Lower leg skin (tissue), 4 donors: Measurements from ENCODE around the gene ZNF76. TPM values are rescaled to one million over a fixed set of nuclear protein-coding genes. Genes with fewer than 3 reads are reported as not detected.

ENCODE experiments used
- DNase-seq, 2 donors: peaks; one replicate each; pipeline ENCODE4 v3.0.0-alpha.2; 2019; ENCODE audit warnings: low spot score in 2 of 2
- H3K4me3 ChIP-seq: fragments of 200-600 bp; sonication (generic); 2 replicates; pipeline ENCODE4 v1.5.1; 2017; ENCODE audit warnings: mild to moderate bottlenecking, low read depth; ENCODE audit not compliant: poor library complexity, severe bottlenecking
- CTCF ChIP-seq, 3 donors: fragments of 450-650 bp; IDR thresholded peaks; one replicate each; pipeline ENCODE4 v1.5.1; 2016; ENCODE audit warnings: antibody characterized with exemption in 3 of 3, mild to moderate bottlenecking in 3 of 3, moderate library complexity in 2 of 3
- POLR2A ChIP-seq, 2 donors: fragments of 450-650 bp; IDR thresholded peaks; one replicate each; pipeline ENCODE4 v1.6.1; 2016 to 2017; ENCODE audit warnings: antibody characterized with exemption in 2 of 2, mild to moderate bottlenecking in 1 of 2, moderate library complexity in 1 of 2
- WGBS, 2 donors: methylation state at CpG; one replicate each; pipeline ENCODE4 v1.1.5; 2018; 5-methylcytosine and 5-hydroxymethylcytosine counted together
- intact Hi-C: fragments of 100-400 bp; cut with DNase I; formaldehyde crosslinking; loops from one replicate; pipeline ENCODE4 v1.15.0; 2023; ENCODE audit warnings: low total_unique reads
- total RNA-seq, 4 donors: library from RNA; depleted of rRNA; stranded (reverse); fragments of >200 nt; gene quantifications; one replicate each; pipeline ENCODE4 v1.1.0, GENCODE V29; 2016

ZNF76 gene
- total RNA-seq, 4 donors from 2014 or later: 12.4 to 21.4 (median 16.8) TPM

- intact Hi-C loops: no loop called here
- H3K4me3 ChIP-seq: no peak overlapping the region
- no peak for TF ChIP-seq CTCF (IDR thresholded peaks at IDR 0.05)
- TF ChIP-seq POLR2A (IDR thresholded peaks at IDR 0.05): no peak
- DNase-seq: no peak
- WGBS, 2 donors: 86 to 88% methylated on average over 6 of the region's 6 CpGs
These were observed 43.7 kb upstream of the ZNF76 start for GRCh38 chr6:35215665-35216411.

DNA sequence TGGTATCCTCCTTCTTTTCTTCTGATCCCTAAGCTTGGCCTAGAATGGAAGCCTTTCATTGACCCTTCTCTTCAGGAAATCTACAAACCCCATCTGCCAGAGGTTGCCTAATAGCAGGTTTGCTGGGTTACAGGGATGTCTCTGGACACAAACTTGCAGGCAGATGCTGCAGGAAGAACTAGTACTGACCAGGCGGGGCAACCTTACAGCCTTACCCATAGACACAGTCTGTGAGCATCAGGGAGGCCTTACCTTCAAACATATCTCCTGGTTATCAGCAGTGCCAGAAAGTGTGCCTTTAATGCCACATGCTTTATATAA is 43.2 kb upstream of the ZNF76 start:
- WGBS, 2 donors: 93 to 100% methylated on average over 1 of the region's 1 CpG
- intact Hi-C loops: no loop called here
- TF ChIP-seq POLR2A (IDR thresholded peaks at IDR 0.05): no peak
- no peak for TF ChIP-seq CTCF (IDR thresholded peaks at IDR 0.05)
- DNase-seq: no peak
- no peak overlapping the region for H3K4me3 ChIP-seq

DNA sequence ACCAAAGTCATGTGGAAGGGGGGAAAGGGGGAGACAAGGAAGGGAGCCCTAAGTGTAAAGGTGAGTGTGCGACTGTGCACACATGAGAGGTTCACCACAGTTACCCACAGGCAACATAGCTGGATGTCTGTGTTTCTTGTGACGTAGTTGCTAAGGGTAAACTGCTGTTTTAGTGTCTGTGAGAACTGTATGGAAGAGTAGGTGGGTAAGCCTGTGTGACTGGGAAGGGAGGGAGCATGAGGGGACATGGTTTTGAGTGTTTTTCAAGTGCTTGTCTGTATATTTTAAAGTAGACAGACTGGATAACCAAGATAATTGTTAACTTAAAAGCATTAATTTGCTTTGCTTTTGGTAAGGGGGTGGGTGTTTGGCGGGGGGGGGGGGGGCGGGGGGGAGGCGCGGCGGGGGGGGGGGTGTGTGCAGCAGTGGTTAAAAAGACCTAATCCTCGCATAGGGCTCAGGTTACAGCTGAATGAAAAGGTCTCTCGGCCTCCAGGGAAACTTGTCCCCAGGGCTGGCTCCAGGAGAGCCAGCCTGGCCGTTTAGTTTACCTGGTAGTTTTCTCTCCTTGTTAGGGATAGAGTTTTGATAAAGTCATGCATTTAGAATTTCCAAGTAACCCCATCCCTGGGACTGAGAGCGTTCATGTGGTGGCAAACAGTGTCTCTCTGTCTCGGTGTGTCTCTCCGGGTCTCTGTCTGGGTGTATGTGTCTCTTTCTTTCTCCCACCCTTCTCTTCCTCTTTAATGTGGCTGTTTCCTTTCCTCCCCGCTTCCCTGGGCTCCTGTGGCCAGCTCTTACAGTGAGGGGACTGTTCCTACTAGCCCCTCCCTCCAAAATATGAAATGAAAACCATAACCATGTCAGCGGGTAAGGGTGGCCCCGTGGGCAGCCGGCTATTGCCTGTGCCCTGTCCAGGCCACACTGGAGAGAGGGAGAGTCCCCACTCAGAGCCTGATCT is 42.4 kb upstream of the ZNF76 start:
- TF ChIP-seq POLR2A (IDR thresholded peaks at IDR 0.05): no peak
- TF ChIP-seq CTCF (IDR thresholded peaks at IDR 0.05): no peak
- intact Hi-C loops: no loop called here
- no peak for DNase-seq
- H3K4me3 ChIP-seq: no peak overlapping the region
- 34 to 45% methylated on average over 13 of the region's 17 CpGs for WGBS, 2 donors

DNA sequence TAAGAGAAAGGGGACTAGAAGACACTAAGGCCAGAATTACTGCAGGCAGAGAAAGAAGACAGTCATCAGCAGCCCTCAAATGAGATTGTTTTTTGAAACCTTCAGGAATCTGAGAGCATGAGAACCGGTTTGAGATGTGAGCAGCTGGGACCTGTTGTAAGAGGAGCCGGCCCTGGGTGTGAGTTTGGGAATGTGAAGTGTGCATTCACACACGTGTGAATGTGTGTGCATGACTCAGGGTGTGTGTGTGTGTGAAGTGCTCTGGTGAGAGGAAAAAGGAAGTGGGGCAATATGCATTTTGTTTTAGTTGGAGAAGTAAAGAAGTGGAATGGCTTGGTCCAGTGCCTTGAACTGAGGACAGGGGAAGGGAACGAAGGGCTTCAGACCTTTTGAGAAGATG is 41.5 kb upstream of the ZNF76 start:
- 48 to 51% methylated on average over 4 of the region's 4 CpGs for WGBS, 2 donors
- TF ChIP-seq CTCF (IDR thresholded peaks at IDR 0.05) (no peak), POLR2A (IDR thresholded peaks at IDR 0.05) (no peak)
- no peak overlapping the region for H3K4me3 ChIP-seq
- DNase-seq: no peak
- intact Hi-C loops: no loop called here

DNA sequence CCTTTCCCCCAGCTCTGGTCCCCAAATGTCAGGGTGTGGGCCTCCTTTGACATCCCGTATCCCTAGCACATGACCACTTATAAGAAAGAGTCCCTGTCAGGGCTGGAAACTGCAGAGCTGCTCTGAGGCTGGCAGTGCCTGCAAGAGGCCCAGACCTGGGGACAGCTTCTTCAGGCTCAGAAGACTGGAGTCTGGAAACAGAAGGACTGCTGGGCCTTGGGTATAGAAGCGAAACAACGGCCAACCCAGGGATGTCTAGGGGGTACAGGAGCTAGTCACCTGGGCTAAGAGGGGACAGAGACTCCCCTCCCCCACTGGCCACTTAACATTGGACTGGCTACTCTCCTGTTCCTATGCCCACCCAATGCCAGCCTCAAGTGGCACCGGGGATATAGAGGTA is 41.1 kb upstream of the ZNF76 start:
- WGBS, 2 donors: 87 to 90% methylated on average over 4 of the region's 4 CpGs

More for the DNA sequence above, 41.1 kb upstream of the ZNF76 start:
- no peak overlapping the region for H3K4me3 ChIP-seq
- TF ChIP-seq CTCF (IDR thresholded peaks at IDR 0.05): no peak
- no peak for TF ChIP-seq POLR2A (IDR thresholded peaks at IDR 0.05)
- intact Hi-C loops: no loop called here
- DNase-seq: no peak
